Stimulated activated CD4-positive, alpha-beta T cell treated with anti-CD3 and anti-CD28 coated beads, Interleukin-2, amount 100 ng/mL, for 4 hours (primary cell): ENCODE measurements around the gene SCN2A.
"Not testable (repeated sequence)": the region's sequence is repeated elsewhere in the genome, so short reads cannot be mapped to it uniquely, and the experiment has no call there.

Source experiments
- DNase-seq: peaks from one replicate; pipeline ENCODE4 v3.0.0-alpha.2; 2020; ENCODE audit warnings: low read depth

SCN2A gene

DNA sequence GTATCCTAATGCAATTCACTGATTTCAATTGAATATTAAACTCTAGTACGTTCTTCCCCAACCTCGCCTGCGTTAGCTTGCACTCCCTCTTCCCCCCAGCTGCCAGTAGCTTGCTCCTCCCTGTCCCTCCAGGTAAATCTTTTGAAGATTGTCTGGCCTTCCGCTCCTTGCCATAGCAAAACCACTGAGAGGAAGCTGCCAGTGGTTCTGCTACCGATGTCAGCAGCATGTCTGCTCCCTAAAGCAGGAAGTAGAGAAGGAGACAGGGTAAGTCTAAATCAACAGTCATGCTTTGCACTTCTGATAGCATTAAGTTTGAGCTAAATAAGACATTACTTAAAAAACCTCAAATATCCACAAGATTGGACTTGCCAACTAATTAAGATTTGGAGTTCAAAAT is 89.1 kb downstream of the SCN2A start:
- DNase-seq = no peak

DNA sequence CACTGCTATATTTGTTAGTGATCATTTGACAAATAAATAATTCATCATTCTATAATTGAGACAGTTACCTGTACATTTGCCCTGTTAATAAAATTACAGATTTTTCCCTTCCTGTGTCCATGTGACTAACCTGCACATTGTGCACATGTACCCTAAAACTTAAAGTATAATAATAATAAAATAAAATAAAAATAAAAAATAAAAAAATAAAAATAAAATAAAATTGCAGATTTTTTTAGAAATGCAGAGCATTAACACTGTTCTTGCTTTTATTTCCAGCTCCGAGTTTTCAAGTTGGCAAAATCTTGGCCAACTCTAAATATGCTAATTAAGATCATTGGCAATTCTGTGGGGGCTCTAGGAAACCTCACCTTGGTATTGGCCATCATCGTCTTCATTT is 105.1 kb downstream of the SCN2A start:
- DNase-seq = not testable (repeated sequence)

DNA sequence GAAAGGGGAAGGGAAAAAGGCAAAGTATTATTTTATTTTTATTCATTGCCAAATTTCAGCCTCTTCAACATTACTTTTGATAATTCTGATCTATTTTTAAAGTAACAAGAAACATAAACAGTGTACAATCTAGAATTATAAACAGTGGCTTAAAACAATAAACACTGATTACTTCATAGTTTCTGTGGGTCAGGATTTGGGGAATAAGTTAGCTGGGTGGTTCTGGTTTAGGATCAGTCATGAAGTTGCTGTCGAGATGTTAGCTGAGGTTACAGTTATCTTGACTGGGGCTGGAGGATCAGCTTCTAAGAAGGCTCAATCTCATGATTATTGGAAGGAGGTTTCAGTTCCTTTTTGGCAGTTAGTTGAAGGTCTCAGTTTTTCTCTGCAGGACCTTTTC is 109.2 kb downstream of the SCN2A start:
- no peak for DNase-seq

DNA sequence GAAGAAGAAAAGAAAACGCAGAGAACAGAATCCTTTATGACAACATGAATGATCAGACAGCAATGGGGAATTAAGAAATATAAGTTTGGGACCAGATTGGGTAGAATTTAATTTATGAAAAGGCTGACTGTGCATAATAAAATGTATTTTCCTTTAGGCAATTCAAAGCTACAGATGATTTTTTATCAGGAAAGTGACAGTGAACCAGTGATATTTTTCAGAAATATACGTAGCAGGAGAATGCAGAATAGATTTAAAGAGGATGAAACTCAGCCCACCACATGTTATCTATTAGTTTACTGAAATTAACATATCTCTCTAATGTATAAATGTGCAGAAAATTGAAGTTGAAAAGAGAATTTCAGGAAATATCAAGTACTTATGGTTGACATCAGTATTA is 110.0 kb downstream of the SCN2A start:
- no peak for DNase-seq

DNA sequence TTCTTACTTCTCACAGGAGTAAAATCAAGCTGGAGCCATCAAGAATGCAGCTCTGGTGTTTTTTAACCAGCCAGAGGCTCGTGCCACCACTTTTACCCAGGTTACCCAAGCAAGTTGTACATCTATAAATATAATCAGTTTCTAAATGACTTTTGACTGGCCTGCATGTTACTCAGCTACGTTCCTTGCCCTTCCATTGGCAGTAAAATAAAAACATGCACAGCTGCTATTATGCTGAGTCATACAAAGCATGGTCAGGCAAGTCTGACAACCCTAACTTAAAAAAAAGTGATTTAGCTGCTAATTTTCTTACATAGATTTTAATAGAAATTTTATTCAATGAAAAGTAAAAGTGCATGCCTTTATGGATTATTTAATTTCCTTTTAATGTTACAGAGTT is 118.5 kb downstream of the SCN2A start:
- no peak for DNase-seq

DNA sequence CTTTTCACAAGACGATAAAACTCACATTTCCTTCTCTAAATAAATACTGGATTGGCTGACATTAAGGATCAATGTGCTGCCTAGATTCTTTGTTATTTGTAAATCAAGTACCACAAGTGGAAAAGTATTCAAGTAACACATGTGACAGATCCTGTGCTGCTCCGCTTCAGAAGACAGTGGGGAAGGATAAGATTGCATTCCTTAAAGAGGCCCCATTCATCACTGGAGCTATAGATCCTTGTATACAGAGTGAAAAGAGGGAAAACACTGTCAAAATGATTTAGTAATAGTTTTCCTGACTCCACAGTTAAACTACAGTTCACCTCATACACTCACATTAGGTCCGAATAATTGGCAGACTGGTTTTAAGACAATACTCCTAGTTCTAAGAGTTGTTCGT is 122.3 kb downstream of the SCN2A start:
- no peak for DNase-seq

DNA sequence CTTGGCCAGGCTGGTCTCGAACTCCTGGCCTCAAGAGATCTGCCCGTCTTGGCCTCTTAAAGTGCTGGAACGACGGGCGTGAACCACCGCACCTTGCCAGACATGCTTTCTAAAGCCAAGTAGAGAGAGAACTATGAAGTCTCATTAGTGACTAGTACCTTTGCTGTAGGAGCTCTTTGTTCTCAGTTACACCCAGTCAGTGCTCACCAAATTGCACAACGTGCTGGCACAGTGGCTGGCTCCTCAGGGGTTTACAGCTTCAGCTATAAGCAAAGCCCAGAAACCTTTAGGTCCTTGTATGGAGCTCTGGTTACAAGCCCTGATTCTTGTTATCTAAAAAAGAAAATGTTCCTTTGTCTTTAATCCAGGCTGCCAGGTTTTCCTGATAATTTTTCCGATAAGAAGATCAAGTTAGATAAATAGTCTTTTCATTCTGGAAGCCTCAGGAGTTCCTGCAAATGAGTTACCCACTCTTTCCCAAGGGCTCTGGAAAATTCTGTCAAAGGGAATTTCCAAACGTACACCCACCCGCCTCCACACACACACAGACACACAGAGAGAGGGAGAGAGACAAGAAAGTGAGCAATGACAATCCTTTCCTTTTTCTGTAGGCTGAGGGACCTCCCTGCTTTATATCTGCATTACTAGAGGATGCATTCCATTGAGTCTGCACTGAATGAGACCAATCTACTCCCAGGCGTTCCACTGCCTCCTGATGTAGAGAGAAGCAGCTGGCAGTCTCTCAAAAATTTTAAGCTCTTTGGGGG is 130.1 kb downstream of the SCN2A start:
- no peak for DNase-seq

DNA sequence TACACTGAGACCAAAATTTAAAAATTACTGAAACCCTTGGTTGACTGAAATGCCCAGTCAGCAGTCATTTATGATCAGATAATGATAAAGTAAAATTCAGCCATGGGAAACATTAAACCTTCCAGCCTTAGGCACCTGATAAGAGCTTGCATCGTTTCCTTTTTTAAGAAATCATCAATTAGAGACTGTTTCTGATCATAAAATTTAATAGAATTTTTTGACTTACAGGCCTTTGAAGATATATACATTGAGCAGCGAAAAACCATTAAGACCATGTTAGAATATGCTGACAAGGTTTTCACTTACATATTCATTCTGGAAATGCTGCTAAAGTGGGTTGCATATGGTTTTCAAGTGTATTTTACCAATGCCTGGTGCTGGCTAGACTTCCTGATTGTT is 130.7 kb downstream of the SCN2A start:
- no peak for DNase-seq

DNA sequence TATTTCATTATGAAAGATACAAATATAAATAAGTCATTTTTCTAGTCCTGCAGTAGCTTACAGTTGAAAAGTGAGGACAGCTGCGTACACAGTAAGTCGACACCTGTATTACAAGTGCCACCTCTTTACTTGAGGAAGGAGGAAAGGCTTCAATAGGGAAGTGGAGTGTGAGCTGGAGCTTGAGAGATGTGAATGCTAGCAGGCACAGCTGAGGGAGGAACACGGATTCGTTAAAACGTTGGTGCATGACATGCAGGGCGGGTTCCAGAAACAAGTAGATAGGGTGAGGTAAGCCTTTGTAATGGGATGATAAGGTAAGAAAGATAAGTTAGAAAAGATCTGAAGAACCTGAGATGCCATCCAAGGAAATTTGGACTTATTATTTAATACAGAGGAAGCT is 132.1 kb downstream of the SCN2A start:
- no peak for DNase-seq

DNA sequence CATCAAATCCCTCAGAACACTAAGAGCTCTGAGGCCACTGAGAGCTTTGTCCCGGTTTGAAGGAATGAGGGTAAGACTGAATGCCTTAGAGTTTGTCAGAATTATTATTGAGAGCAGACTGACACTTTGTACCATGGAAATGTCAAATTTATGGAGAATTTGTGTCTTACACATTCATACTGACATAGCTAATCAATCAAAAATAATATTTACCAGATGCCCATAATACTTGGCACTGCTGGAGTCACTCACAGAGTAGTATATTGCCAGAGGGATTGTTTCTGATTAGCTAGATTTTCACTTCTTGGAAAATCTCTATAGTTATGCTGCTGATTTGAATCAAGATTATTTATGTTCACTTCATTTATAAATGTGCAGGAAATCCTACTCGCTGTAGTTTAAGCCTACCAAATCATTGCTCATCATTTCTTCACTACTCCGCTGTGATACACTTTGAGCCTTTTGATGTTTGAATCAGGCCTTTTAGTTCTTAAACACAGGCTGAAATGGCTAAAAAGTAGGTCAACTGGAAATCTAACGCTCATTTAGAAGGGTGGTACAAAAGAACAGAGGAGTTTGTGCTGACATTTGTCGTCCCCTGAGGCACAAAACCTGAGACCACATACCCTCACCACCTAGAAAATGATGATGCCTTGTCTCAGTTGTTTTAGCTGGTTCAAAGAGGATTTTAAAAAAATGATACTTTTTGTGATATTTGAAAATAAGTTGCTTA is 134.2 kb downstream of the SCN2A start:
- DNase-seq = no peak

DNA sequence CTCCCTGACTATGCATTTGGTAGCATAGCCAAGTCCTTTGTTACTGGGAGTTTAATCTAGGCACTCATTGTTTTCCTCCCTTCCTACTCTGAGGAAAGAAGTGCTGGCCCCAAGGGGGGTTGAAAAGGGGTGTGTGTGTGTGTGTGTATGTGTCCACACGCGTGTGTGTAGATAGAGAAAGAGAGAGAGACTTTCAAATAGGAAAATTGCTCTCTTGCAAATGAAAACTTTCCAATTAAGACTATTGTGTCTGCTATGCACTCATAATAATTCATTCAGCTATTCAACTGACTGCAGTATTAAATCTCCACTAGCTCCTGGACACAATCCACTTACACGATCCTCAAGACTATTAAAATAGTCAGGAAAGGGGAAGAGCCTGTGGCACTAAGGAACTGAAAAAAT is 137.4 kb downstream of the SCN2A start:
- no peak for DNase-seq

DNA sequence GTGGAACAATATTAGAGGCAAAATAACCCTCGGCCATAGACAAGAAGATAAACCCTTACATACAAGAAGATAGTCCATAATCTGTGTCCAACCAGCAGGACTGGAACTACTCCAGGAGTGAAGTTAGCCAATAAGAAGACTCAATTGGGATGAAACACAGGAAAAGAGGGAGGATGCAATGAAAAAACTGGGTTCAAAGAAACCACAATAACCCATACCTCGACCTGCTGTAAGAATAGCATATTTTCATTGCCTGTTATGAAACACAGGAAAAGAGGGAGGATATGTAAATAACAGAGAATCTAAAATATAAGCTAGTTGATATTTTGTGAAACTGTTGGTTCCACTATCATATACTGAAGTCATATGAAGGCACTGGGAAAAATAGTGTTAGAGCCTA is 143.1 kb downstream of the SCN2A start:
- no peak for DNase-seq

DNA sequence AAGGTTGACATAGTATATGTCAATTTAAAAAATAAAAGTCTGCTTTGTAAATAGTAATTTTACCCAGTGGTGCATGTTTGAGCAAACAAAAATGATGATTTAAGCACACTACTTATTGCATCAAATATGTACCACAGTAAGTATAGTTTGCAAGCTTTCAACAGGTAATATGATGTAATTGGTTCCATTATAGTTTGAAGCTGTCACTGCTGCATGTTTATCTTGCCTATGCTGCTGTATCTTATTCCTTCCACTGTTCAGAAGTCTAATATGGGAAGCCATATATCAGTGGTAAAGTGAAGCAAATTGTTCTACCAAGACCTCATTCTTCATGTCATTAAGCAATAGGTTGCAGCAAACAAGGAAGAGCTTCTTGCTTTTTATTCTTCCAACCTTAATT is 151.7 kb downstream of the SCN2A start:
- DNase-seq = no peak

DNA sequence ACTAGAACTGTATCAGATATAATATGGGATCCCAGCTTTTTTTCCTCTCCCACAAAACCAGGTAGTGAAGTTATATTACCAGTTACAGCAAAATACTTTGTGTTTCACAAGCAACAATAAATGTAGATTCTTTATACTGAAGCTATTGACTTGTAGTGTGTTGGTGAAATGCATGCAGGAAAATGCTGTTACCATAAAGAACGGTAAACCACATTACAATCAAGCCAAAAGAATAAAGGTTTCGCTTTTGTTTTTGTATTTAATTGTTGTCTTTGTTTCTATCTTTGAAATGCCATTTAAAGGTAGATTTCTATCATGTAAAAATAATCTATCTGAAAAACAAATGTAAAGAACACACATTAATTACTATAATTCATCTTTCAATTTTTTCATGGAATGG is 152.6 kb downstream of the SCN2A start:
- DNase-seq = no peak

DNA sequence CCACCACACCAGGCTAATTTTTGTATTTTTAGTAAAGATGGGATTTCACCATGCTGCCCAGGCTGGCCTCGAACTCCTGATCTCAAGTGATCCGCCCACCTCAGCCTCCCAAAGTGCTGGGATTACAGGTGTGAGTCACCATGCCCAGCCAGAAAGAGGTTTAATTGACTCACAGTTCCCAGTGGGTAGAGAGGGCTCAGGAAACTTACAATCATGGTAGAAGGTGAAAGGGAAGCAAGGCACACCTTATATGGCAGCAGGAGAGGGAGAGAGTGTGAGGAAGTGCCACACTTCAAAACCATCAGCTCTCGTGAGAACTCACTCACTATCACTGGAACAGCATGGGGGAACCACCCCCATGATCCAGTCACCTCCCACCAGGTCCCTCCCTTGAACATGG is 159.4 kb downstream of the SCN2A start:
- DNase-seq = not testable (repeated sequence)

DNA sequence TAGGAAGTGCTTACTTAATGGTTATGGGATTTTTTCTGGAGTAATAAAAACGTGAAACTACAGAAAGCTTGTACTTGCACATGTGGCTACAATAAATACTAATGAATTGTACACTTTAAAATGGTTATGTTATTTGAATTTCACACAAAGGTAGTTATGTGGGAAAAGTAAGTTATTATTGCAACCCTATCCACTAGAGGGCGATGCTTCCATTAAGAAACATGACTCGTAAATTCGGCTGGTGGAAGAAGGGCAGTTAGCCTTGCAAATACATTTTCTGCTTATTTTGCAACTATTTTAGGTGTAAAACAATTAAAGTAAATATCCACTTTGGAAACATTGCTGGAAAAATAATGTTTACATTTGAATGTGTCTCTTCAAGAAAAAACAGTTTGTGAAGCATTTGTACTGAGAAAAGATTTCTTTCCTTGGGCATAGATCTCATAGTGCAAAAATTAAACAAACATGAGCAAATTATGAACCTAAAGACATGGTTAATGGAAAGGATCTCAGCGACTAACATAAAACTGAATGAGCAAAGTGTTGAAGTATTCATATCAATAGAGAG is 162.2 kb downstream of the SCN2A start:
- DNase-seq = no peak

DNA sequence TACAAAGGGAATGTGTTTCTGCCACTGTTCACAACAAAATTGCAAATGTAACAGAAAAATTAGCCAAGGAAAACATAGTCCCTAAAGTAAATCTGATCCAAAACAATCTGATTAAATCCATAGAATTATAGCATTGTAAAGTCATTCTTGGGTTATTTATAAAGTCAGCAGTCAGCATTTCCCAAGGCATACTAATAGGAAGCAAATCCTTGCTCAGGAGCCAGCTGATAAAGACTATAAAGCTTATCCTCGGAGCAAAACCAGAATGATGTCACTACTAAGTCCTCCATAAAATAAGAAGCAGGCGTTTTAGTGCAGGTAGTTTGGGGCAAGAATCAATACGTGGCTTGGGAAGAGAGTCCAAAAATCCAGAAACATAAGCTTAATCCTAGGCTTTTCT is 162.9 kb downstream of the SCN2A start:
- no peak for DNase-seq

DNA sequence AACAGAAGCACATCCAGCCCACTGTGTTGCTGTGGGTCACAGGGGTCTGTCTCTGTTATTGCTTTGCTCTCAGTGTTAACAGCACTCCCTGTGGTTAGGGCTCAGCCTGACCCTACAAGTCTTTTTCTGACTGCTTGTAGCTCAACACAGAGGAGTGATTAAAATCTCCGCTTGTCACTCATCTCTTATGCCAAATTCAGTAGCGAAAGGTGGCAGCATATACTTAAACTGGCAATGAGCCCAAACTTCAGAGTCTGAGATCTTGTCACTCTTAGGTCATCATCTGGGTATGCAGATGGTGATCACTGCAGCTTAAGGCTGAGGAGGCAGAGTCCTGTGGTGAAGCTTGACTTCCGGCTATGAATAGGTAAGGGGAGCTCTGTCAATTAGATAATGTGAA is 167.0 kb downstream of the SCN2A start:
- no peak for DNase-seq

DNA sequence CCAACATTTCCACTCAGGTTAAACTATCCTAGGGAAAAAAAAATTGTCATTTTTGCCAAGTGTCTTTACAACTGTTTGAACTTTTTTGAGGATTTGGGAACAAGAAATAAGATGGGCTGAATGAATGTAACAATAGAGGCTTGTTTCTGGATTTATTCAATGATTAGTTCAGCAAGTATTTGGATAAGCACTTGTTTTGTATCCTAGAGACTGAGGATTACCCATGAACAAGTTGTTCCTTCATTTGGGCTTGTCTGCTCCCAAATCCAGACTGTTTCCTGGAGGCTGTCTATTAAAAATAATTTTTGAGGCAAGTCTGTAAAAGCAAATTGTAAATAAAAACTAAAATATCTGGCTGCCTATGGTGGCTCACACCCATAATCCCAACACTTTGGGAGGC is 168.3 kb downstream of the SCN2A start:
- no peak for DNase-seq

DNA sequence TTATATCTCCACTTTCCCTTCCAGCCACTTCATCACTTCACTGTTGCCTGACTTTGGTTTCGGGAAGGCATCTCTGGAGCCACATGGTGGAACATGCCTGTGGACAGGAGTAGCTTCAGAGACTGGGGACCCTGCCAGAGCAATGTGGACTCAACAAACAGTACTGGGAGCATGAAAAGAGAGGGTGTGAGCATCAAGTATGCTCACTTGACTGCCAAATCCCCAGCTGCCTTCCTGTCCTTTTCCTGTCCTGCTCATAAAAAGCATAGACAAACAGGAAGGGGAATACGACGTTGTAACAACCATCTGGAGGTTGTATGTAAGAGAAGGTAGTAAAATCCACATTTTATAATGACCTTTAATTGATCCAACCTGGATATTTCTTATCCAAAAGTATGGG is 169.0 kb downstream of the SCN2A start:
- DNase-seq = no peak

DNA sequence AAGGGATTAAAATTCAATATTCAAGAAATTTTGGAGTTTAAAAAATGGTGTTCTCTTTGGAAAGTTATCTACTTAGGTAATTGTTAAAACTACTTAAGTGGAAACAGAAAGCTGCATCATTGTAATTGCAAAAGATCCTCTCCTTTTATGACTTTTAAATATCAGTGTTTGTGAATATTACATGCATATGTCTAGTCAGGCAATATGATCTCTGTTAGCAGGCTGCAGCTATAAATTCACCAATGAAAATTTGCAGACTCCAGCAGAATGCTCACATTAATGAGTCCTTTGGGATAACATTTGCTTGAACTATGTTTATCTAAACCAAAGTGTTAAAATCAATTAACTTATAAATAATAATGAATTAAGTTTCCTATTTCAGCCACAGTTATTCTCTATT is 171.1 kb downstream of the SCN2A start:
- DNase-seq = no peak

DNA sequence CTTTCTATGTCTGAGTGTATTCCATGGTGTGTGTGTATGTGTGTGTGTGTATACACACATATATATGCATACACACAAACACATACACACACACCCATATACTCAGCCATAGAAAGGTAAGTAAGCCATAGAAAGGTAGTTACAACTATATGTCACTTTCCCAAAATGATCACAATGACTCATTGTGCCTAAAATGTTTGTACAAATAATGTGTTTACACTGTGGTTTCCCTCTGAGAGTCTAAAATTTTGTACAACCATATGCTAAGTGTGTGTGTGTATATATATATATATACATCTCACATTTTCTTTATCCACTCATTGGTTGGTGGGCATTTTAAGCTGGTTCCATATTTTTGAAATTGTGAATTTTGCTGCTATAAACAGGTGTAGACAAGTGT is 175.0 kb downstream of the SCN2A start:
- no peak for DNase-seq

DNA sequence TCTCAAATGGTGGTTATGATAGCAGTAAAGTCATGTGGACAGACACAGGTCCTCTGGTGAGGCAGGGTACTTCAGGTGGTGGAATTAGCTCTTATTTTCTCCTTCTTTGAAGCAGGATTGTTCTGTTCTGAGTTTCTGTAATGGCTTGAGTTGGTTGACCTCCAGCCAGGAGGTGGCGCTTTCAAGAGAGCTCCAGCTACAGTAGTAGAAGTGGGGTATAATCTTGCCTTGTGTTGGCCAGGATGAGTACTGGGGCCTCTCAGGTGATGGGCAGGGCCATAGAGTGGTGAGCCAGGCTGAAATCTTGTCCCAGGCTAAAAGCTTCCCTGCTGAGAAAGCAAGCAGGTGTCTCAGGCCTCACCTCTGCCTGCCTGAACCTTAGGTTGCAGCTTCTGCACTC is 177.8 kb downstream of the SCN2A start:
- DNase-seq = no peak

DNA sequence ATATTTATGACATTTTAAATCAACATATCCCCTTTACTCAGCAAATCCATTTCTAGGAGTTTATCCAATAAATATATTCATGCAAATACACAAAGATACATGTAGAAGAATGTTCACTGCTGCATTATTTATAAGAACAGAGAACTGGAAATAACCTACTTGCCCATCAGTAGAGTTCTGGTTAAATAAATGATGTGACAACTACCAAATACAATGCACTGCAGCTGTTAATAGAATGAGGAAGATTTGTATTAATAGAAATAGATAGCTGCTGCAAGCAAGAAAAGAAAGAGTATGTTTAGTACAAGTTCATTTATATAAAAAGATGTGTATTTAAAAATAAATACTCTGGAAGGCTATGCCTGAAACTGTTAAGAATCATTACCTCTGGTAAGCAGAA is 181.0 kb downstream of the SCN2A start:
- no peak for DNase-seq
